ENCODE measurements around the gene LCN2.
"Not testable (repeated sequence)": the region's sequence is repeated elsewhere in the genome, so short reads cannot be mapped to it uniquely, and the experiment has no call there.

The LCN2 gene

GRCh38 chr9:128135561-128135960 lies 13.7 kb upstream of the LCN2 start:
- not testable (repeated sequence) for H3K9ac ChIP-seq (ENCODE audit: low read depth, low read length, poor library complexity, severe bottlenecking); H4K20me1 ChIP-seq (ENCODE audit: insufficient read depth, low read length, poor library complexity, severe bottlenecking); H3K9me3 ChIP-seq (ENCODE audit: insufficient read depth, low read depth, low read length); H3K4me1 ChIP-seq (ENCODE audit: insufficient read depth, low read length, poor library complexity, severe bottlenecking); H3K27me3 ChIP-seq (ENCODE audit: insufficient read depth, low read length, poor library complexity, severe bottlenecking); H3K4me3 ChIP-seq (ENCODE audit: low read length, poor library complexity, severe bottlenecking); H3K36me3 ChIP-seq (ENCODE audit: insufficient read depth, low read length); H3K79me2 ChIP-seq (ENCODE audit: insufficient read depth, low read length); H2AFZ ChIP-seq (ENCODE audit: low read length); H3K9me2 ChIP-seq (replicated peaks; ENCODE audit: low read depth, low read length); H3F3A ChIP-seq (ENCODE audit: low read depth); H3K4me2 ChIP-seq (ENCODE audit: low read depth, low read length, poor library complexity, severe bottlenecking)

- TF ChIP-seq, protein P1, sequence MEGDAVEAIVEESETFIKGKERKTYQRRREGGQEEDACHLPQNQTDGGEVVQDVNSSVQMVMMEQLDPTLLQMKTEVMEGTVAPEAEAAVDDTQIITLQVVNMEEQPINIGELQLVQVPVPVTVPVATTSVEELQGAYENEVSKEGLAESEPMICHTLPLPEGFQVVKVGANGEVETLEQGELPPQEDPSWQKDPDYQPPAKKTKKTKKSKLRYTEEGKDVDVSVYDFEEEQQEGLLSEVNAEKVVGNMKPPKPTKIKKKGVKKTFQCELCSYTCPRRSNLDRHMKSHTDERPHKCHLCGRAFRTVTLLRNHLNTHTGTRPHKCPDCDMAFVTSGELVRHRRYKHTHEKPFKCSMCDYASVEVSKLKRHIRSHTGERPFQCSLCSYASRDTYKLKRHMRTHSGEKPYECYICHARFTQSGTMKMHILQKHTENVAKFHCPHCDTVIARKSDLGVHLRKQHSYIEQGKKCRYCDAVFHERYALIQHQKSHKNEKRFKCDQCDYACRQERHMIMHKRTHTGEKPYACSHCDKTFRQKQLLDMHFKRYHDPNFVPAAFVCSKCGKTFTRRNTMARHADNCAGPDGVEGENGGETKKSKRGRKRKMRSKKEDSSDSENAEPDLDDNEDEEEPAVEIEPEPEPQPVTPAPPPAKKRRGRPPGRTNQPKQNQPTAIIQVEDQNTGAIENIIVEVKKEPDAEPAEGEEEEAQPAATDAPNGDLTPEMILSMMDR (conservative IDR thresholded peaks at IDR 0.05; ENCODE audit: low read length), result no peak
- TF ChIP-seq EZH2phosphoT487 (IDR thresholded peaks at IDR 0.05; ENCODE audit: borderline replicate concordance), result no peak
- Histone ChIP-seq H3K4me1 (ENCODE audit: insufficient read depth, low read length, poor library complexity, severe bottlenecking) (peaks cover 5% of the 10 kb centered on the region), H3K79me2 (ENCODE audit: insufficient read depth, low read length) (no peaks in the 10 kb centered on the region), H3K9ac (ENCODE audit: low read depth, low read length, poor library complexity, severe bottlenecking) (no peak overlapping the region), H3K27me3 (ENCODE audit: insufficient read depth, low read length, poor library complexity, severe bottlenecking) (no peaks in the 10 kb centered on the region), H3K9me3 (ENCODE audit: insufficient read depth, low read depth, low read length) (no peaks in the 10 kb centered on the region), H3K9me2 (replicated peaks; ENCODE audit: low read depth, low read length) (no peaks in the 10 kb centered on the region), H3K4me3 (ENCODE audit: low read length, poor library complexity, severe bottlenecking) (no peak overlapping the region), H4K20me1 (ENCODE audit: insufficient read depth, low read length, poor library complexity, severe bottlenecking) (no peaks in the 10 kb centered on the region), H3K36me3 (ENCODE audit: insufficient read depth, low read length) (no peaks in the 10 kb centered on the region), H2AFZ (ENCODE audit: low read length) (no peak overlapping the region), H3K4me2 (ENCODE audit: low read depth, low read length, poor library complexity, severe bottlenecking) (no peak overlapping the region), H3F3A (ENCODE audit: low read depth) (no peaks in the 10 kb centered on the region)
These were observed 12.1 kb upstream of the LCN2 start for GRCh38 chr9:128136816-128137793.

DNA sequence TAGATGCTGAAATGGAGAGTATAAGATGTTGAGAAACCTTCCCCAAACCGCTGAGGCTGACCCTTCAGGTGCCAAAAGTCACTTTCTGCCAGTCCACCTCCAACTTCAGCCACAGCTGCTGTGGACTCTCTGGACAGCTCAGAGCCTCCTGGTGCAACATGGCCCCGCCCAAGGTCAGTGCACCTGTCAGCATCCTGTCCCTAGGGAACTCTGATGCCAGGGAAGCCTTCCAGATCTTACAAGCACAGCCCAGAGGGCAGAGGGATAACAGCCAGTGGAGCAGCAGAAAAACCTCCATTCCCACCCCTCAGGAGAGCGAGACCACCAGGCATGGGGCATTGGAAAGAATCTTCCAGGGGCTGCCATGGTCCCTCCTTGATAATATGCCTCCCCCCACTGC lies 11.3 kb upstream of the LCN2 start:
- no peak for TF ChIP-seq EZH2phosphoT487 (IDR thresholded peaks at IDR 0.05; ENCODE audit: borderline replicate concordance)
- TF ChIP-seq, protein P1 (conservative IDR thresholded peaks at IDR 0.05; ENCODE audit: low read length), result no peak
- peaks cover 13% of the 10 kb centered on the region for H3K4me1 ChIP-seq (ENCODE audit: insufficient read depth, low read length, poor library complexity, severe bottlenecking)
- H3F3A ChIP-seq (ENCODE audit: low read depth), result no peaks in the 10 kb centered on the region
- H3K9me3 ChIP-seq (ENCODE audit: insufficient read depth, low read depth, low read length), result no peaks in the 10 kb centered on the region
- H4K20me1 ChIP-seq (ENCODE audit: insufficient read depth, low read length, poor library complexity, severe bottlenecking), result no peaks in the 10 kb centered on the region
- no peak overlapping the region for H3K9ac ChIP-seq (ENCODE audit: low read depth, low read length, poor library complexity, severe bottlenecking)
- no peak overlapping the region for H3K4me3 ChIP-seq (ENCODE audit: low read length, poor library complexity, severe bottlenecking)
- no peaks in the 10 kb centered on the region for H3K9me2 ChIP-seq (replicated peaks; ENCODE audit: low read depth, low read length)
- no peak overlapping the region for H2AFZ ChIP-seq (ENCODE audit: low read length)
- H3K79me2 ChIP-seq (ENCODE audit: insufficient read depth, low read length), result no peaks in the 10 kb centered on the region
- H3K36me3 ChIP-seq (ENCODE audit: insufficient read depth, low read length), result no peaks in the 10 kb centered on the region
- no peaks in the 10 kb centered on the region for H3K27me3 ChIP-seq (ENCODE audit: insufficient read depth, low read length, poor library complexity, severe bottlenecking)
- no peak overlapping the region for H3K4me2 ChIP-seq (ENCODE audit: low read depth, low read length, poor library complexity, severe bottlenecking)

Data from Loucy (cell line).